Peyer's patch (tissue), 4 donors: Measurements from ENCODE around the gene KIF26B. TPM values are rescaled to one million over a fixed set of nuclear protein-coding genes. Genes with fewer than 3 reads are reported as not detected.
A peak's percentile ranks its signal among the peaks of the same experiment; 100 is the strongest.
"Not testable (repeated sequence)": the region's sequence is repeated elsewhere in the genome, so short reads cannot be mapped to it uniquely, and the experiment has no call there.

ENCODE experiments used
- DNase-seq, 3 donors: peaks; one replicate each; pipeline ENCODE4 v3.0.0-alpha.2; 2017 to 2019
- H3K27ac ChIP-seq, 4 donors: fragments of 200-600 bp; sonication (generic); one replicate each; pipeline ENCODE4 v1.5.1; 2016 to 2019
- H3K27me3 ChIP-seq, 2 donors: fragments of 200-600 bp; sonication (generic); one replicate each; pipeline ENCODE4 v1.5.1; 2019
- H3K36me3 ChIP-seq, 3 donors: fragments of 200-600 bp; sonication (generic); one replicate each; pipeline ENCODE4 v1.5.1; 2016 to 2019
- H3K4me1 ChIP-seq, 4 donors: fragments of 200-600 bp; sonication (generic); one replicate each; pipeline ENCODE4 v1.5.1; 2016 to 2019
- H3K4me3 ChIP-seq, 4 donors: fragments of 200-600 bp; sonication (generic); 1 replicate in 3 of 4; 2 replicates in 1 of 4; pipeline ENCODE4 v1.5.1; 2016 to 2019; ENCODE audit warnings: mild to moderate bottlenecking in 1 of 4
- H3K9me3 ChIP-seq, 4 donors: fragments of 200-600 bp; sonication (generic); one replicate each; pipeline ENCODE4 v1.5.1; 2016 to 2019; ENCODE audit warnings: mild to moderate bottlenecking in 1 of 4
- CTCF ChIP-seq, 6 experiments: fragments of 450-650 bp in 4 of 6; fragments of 200-600 bp in 2 of 6; sonication (generic) in 1 of 6; IDR thresholded peaks; one replicate each; pipeline ENCODE4 v1.5.1; 2017 to 2019; ENCODE audit warnings: antibody characterized with exemption in 6 of 6, mild to moderate bottlenecking in 3 of 6, moderate library complexity in 1 of 6
- POLR2A ChIP-seq, 2 donors: fragments of 450-650 bp; IDR thresholded peaks; one replicate each; pipeline ENCODE4 v1.5.1; 2017; ENCODE audit warnings: antibody characterized with exemption in 2 of 2, mild to moderate bottlenecking in 2 of 2, moderate library complexity in 2 of 2
- total RNA-seq, 4 donors: library from RNA; depleted of rRNA; stranded (reverse); fragments of >200 nt; gene quantifications; one replicate each; pipeline ENCODE4 v1.1.0, GENCODE V29; 2016

The KIF26B gene
- total RNA-seq, 4 donors from 2014 or later = 0.70 to 1.6 (median 1.1) TPM

- TF ChIP-seq CTCF (IDR thresholded peaks at IDR 0.05) (no peak), POLR2A (IDR thresholded peaks at IDR 0.05) (no peak)
- no peaks in the 10 kb centered on the region for H3K27me3 ChIP-seq
- no peaks in the 10 kb centered on the region for H3K4me1 ChIP-seq
- DNase-seq = no peak
- H3K4me3 ChIP-seq = no peak overlapping the region
- H3K27ac ChIP-seq = no peak overlapping the region
- no peaks in the 10 kb centered on the region for H3K36me3 ChIP-seq
- no peaks in the 10 kb centered on the region for H3K9me3 ChIP-seq
Measured at GRCh38 chr1:245663373-245663772, 508.6 kb downstream of the KIF26B start.

- no peak overlapping the region for H3K27ac ChIP-seq
- no peak for DNase-seq
- H3K4me3 ChIP-seq = no peak overlapping the region
Measured at GRCh38 chr1:245663841-245664240, 509.1 kb downstream of the KIF26B start.

GRCh38 chr1:245666412-245666811, 511.6 kb downstream of the KIF26B start:
- TF ChIP-seq POLR2A (IDR thresholded peaks at IDR 0.05) = no peak
- TF ChIP-seq CTCF (IDR thresholded peaks at IDR 0.05) = no peak
- Histone ChIP-seq H3K4me1 (no peaks in the 10 kb centered on the region), H3K4me3 (no peak overlapping the region), H3K9me3 (no peaks in the 10 kb centered on the region), H3K36me3 (no peaks in the 10 kb centered on the region), H3K27ac (no peak overlapping the region), H3K27me3 (no peaks in the 10 kb centered on the region)
- DNase-seq = no peak

More at GRCh38 chr1:245663841-245664240, 509.1 kb downstream of the KIF26B start:
- Histone ChIP-seq H3K36me3 (no peaks in the 10 kb centered on the region), H3K9me3 (no peaks in the 10 kb centered on the region), H3K27me3 (no peaks in the 10 kb centered on the region), H3K4me1 (no peaks in the 10 kb centered on the region)
- no peak for TF ChIP-seq POLR2A (IDR thresholded peaks at IDR 0.05)
- no peak for TF ChIP-seq CTCF (IDR thresholded peaks at IDR 0.05)

- H3K36me3 ChIP-seq = no peaks in the 10 kb centered on the region
- no peak overlapping the region for H3K27ac ChIP-seq
- TF ChIP-seq POLR2A (IDR thresholded peaks at IDR 0.05) (no peak), CTCF (IDR thresholded peaks at IDR 0.05) (no peak)
- no peak overlapping the region for H3K4me3 ChIP-seq
- no peak for DNase-seq
- H3K4me1 ChIP-seq = no peaks in the 10 kb centered on the region
- no peaks in the 10 kb centered on the region for H3K27me3 ChIP-seq
- no peaks in the 10 kb centered on the region for H3K9me3 ChIP-seq
Measured at GRCh38 chr1:245671349-245671748, 516.6 kb downstream of the KIF26B start.

- Histone ChIP-seq H3K4me3 (no peak overlapping the region), H3K27ac (no peak overlapping the region), H3K36me3 (no peaks in the 10 kb centered on the region), H3K4me1 (no peaks in the 10 kb centered on the region), H3K27me3 (no peaks in the 10 kb centered on the region), H3K9me3 (no peaks in the 10 kb centered on the region)
- DNase-seq = peak in 1 of 3 donors; percentile 15
- TF ChIP-seq CTCF (IDR thresholded peaks at IDR 0.05) (no peak), POLR2A (IDR thresholded peaks at IDR 0.05) (no peak)
Measured at GRCh38 chr1:245671966-245672767, 517.4 kb downstream of the KIF26B start.

GRCh38 chr1:245672836-245673656, 518.3 kb downstream of the KIF26B start:
- H3K4me1 ChIP-seq, H3K9me3 ChIP-seq, H3K4me3 ChIP-seq, H3K27ac ChIP-seq, H3K36me3 ChIP-seq, H3K27me3 ChIP-seq: not testable (repeated sequence)
- DNase-seq = peak in 1 of 3 donors; percentile 18
